Astrocyte of the cerebellum (primary cell): ENCODE data around the gene PLA2G4E.

Experiments
- DNase-seq: peaks from one replicate; pipeline ENCODE4 v3.0.0-alpha.2; 2011; ENCODE audit warnings: low read depth
- H3K4me3 ChIP-seq: 2 replicates; pipeline ENCODE4 v1.5.1; 2011; ENCODE audit warnings: mild to moderate bottlenecking, low read depth, low read length, moderate library complexity
- CTCF ChIP-seq: IDR thresholded peaks from 2 replicates; pipeline ENCODE4 v1.5.1; 2012; ENCODE audit warnings: low read length, low read depth, moderate library complexity, mild to moderate bottlenecking; ENCODE audit errors: missing control alignments
- in situ Hi-C: cut with HindIII; loops from 2 replicates; pipeline ENCODE4 v1.10.0; 2017; ENCODE audit warnings: low sequenced_read_pairs

The PLA2G4E gene

GRCh38 chr15:42012241-42012640, 8.6 kb downstream of the PLA2G4E start:
- DNase-seq = no peak
- no peak overlapping the region for H3K4me3 ChIP-seq
- in situ Hi-C loops = no loop called here
- no peak for TF ChIP-seq CTCF

GRCh38 chr15:42011074-42011473, 9.8 kb downstream of the PLA2G4E start:
- no peak overlapping the region for H3K4me3 ChIP-seq
- in situ Hi-C loops = no loop called here
- no peak for DNase-seq
- no peak for TF ChIP-seq CTCF

- no peak for DNase-seq
- no peak overlapping the region for H3K4me3 ChIP-seq
- in situ Hi-C loops = no loop called here
- TF ChIP-seq CTCF = no peak
Observed at GRCh38 chr15:42010434-42010833, 10.4 kb downstream of the PLA2G4E start.

- DNase-seq = no peak
- TF ChIP-seq CTCF = no peak
- H3K4me3 ChIP-seq = no peak overlapping the region
- in situ Hi-C loops = no loop called here
Observed at GRCh38 chr15:42009474-42009873, 11.4 kb downstream of the PLA2G4E start.

DNA sequence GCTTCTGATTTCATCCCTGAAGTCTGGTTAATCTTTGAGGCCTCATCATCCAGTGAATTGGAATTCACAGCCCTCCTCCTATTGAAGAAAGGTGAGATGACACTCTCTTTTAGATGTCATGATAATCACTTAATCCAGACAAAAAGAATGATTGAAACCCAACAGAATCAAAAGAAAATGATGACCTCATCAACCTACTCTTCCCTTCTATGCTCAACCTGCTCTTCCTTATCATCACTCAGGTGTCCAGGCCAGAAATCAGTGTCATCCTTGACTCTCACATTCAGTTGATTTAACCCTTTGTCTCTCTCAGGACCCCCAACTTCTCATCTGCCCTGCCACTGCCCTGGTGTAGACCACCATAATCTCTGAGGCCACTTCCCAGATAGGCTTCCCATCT, 11.8 kb downstream of the PLA2G4E start:
- TF ChIP-seq CTCF = no peak
- in situ Hi-C loops = no loop called here
- no peak for DNase-seq
- H3K4me3 ChIP-seq = no peak overlapping the region

DNA sequence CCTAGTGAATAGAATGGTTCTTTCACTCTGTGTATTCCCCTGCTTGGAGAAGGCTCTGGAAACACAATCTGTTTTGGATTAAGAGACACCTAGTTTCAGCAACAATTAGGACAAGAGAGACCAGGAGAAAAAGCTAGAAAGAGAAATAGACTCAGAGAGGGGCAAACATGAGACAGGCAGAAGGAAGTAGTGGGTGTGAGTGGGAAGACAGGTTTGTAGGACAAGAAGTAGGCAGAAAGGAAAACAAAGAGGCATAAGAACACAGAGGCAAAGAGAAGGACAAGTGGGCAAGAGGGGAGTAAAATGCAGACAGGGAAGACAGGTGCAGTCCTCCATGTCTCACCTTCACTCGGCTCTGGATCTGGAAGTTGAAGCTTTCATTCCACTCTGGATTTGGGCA, 13.5 kb downstream of the PLA2G4E start:
- no peak for DNase-seq
- TF ChIP-seq CTCF = no peak
- in situ Hi-C loops = no loop called here
- H3K4me3 ChIP-seq = no peak overlapping the region

- no peak overlapping the region for H3K4me3 ChIP-seq
- in situ Hi-C loops = no loop called here
- TF ChIP-seq CTCF = no peak
- no peak for DNase-seq
Observed at GRCh38 chr15:42002333-42002732, 18.5 kb downstream of the PLA2G4E start.
